Brain pericyte (primary cell): ENCODE measurements around the gene RIT1.

Experiments used
- DNase-seq: peaks from one replicate; pipeline ENCODE4 v3.0.0-alpha.2; 2012; ENCODE audit warnings: low read depth, low spot score

The RIT1 gene

DNA sequence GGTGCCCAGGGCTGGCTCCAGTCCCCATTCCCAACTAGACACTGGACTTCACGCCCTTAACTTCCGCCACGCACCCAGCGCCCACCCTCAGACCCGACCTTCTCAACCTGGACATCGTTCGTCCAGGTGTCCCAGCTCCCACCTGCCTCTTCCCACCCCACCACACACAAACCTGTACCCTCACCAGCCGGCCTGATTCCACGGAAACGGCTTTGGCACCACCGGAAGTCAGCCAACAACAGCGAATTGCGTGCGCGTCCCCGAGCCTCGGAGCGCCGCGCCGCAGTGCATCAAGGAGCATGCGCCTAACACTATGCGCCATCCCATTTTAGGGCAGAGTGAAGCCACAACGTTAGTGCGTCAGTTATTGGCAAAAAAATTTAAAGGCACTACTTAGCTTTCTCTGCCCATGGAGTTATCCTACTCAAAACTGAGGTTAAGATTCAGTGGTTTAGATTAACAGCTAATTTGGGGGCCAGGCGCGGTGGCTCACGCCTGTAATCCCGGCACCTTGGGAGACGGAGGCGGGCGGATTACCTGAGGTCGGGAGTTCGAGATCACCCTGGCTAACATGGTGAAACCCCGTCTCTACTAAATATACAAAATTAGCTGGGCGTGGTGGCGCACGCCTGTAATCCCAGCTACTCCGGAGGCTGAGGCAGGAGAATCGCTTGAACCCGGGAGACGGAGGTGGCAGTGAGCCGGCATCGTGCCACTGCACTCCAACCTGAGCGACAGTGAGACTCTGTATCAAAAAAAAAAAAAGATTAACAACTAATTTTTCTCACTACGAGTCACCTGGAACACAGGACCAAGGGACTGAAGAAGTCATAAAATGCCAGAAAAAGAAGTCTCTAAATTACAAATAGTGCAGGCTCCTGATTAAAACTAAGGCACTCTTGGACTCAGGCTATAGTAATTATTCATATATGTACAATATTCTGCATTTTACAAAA is 53.9 kb downstream of the RIT1 start, which contains the start of gene GON4L:
Gene GON4L (minus strand): TSS at position 240 of the 956 bp plus-strand sequence. CDS start 3,434 bp downstream, outside the sequence.
- DNase-seq: peak; percentile 78

DNA sequence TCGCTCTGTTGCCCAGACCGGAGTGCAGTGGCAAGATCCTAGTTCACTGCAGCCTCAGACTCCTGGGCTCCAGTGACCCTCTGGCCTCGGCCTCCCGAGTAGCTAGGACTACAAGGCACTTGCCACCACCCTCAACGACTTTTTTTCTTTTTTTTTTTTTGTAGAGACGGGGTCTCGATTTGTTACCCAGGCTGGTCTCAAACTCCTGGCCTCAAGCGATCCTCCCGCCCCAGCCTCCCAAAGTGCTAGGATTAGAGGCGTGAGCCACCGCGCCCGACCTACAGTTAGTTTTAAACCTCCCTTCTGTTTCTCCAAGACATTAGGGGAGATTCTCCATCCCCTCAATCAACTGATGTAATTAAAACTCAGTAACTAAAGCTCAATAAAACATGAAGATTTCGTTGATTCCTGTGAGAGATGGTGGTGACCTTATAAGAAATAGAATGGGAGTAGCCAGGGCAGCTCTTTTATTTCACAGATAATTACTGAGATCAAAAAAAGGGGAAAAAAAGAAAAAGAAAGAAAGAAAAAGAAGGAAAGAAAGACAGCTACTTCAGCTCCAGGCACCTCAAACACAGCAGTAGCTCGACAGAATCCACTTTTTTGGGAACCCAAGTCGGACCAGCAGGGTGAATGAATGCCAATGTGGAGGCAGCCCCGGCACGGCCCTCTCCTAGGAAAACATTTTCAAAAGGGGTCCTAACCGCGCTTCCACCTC is 54.7 kb downstream of the RIT1 start:
- no peak for DNase-seq

DNA sequence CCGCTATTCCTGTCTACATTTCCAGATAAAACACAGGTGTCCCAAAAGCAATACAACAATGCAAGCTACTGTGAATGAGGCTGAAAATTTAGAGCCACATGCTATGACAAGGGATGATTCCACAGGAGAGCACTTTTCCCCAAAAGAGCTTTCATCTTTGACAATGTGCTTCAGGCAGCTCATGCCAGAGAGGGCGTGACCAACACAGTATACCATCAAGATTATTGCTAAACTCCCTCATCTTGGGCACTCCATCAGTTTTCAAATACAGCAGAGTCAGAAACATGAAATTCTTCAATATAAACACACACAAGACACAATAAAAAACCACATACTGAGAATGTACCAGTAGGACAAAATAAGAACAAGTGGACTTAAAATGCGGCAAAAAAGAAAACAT is 60.8 kb downstream of the RIT1 start:
- DNase-seq: no peak

DNA sequence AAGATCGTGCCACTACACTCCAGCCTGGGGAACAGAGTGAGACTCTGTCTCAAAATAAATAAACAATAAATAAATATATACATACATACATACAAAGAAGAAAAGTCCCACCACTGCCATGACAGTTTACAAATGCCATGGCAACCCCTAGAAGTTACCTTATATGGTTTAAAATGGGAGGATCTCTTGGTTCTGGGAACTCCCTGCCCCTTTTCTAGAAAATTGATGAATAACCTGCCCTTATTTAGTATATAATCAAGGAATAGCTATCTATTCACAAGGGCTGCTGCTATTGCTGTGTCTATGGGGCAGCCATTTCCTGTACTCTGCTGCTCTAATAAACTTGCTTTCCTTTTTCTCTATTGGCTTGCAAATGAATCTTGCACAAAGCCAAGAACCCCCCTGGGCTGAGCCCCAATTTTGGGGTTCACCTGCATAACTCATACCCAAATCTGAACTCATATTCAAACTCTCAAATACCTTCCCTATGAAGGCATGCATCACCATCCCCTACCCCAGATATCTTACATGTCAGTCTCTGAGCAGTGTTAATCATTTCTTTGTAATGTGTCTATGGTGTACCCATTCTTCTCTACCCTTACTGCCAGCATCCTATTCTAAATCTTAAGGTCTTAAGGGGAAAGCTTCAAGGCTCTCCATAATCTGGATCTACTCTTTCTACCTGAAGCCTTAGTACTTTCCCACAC is 63.2 kb downstream of the RIT1 start:
- DNase-seq: no peak
